HCT116 (cell line): ENCODE measurements around the gene IZUMO4. TPM values are rescaled to one million over a fixed set of nuclear protein-coding genes. Genes with fewer than 3 reads are reported as not detected.

Experiments used
- ATAC-seq: fragments of 200-7000 bp; cut with Tn5 transposase; 2 replicates; pipeline ENCODE4 v1.9.1; 2020; ENCODE audit warnings: mild to moderate bottlenecking, moderate library complexity
- BruUV-seq: library from RNA; stranded (reverse); fragments of 400-500 nt; replicated peaks from 2 replicates; lab custom pipeline; 2021; lab: Mats Ljungman, UMichigan
- CTCF ChIA-PET: fragments of 300-600 bp; sonication (Branson Sonifier 250); formaldehyde crosslinking; loops from one replicate; lab custom pipeline; 2021; ENCODE audit warnings: antibody characterized with exemption; lab: Charles Lee
- POLR2A ChIA-PET: fragments of 300-600, 350-600 bp; sonication (Branson Sonifier 250); formaldehyde crosslinking; loops from one replicate; lab custom pipeline; 2021; ENCODE audit warnings: antibody characterized with exemption; lab: Charles Lee
- RAD21 ChIA-PET, 2 experiments: fragments of 300-600 bp; sonication (Branson Sonifier 250); formaldehyde crosslinking; loops; one replicate each; lab custom pipeline; 2023; ENCODE audit warnings: low total read pairs in 2 of 2; ENCODE audit not compliant: uncharacterized antibody in 2 of 2, unreplicated experiment in 2 of 2, low non-redundant PET in 1 of 2; lab: Charles Lee
- DNase-seq: peaks from one replicate; pipeline ENCODE4 v3.0.0-alpha.2; 2010; ENCODE audit warnings: low read depth, low spot score
- H2AFZ ChIP-seq: fragments of 200-600 bp; shearing (Covaris generic), sonication (generic); 2 replicates; pipeline ENCODE4 v1.6.1; 2017; ENCODE audit warnings: low read depth, mixed run types, mixed read lengths, antibody characterized with exemption, low read length; ENCODE audit not compliant: poor library complexity, severe bottlenecking
- H3K27ac ChIP-seq: 2 replicates; pipeline ENCODE4 v1.5.1; 2012; ENCODE audit warnings: low read depth, low read length
- H3K27me3 ChIP-seq: fragments of 200-600 bp; sonication (generic); 2 replicates; pipeline ENCODE4 v1.6.1; 2016; ENCODE audit warnings: mixed run types, low read length, mixed read lengths; ENCODE audit not compliant: insufficient read depth
- H3K36me3 ChIP-seq, 2 experiments: fragments of 200-500 bp in 1 of 2; fragments of 200-600 bp in 1 of 2; sonication (Bioruptor generic) in 1 of 2; sonication (generic) in 1 of 2; 2 replicates each; pipeline versions ENCODE4 v1.5.1 to v1.6.1; 2014 to 2016; ENCODE audit warnings: low read length in 2 of 2, inconsistent platforms in 1 of 2, mixed read lengths in 1 of 2, mixed run types in 1 of 2; ENCODE audit not compliant: insufficient read depth in 2 of 2, control insufficient read depth in 1 of 2
- H3K4me1 ChIP-seq, 2 experiments: fragments of 200-600 bp in 1 of 2; sonication (generic) in 1 of 2; 2 replicates each; pipeline versions ENCODE4 v1.5.1 to v1.6.1; 2012 to 2017; ENCODE audit warnings: low read length in 2 of 2, inconsistent platforms in 1 of 2, mild to moderate bottlenecking in 1 of 2, mixed read lengths in 1 of 2, mixed run types in 1 of 2, moderate library complexity in 1 of 2; ENCODE audit not compliant: insufficient read depth in 2 of 2, control insufficient read depth in 1 of 2
- H3K4me2 ChIP-seq: fragments of 200-600 bp; sonication (generic); 2 replicates; pipeline ENCODE4 v1.6.1; 2017; ENCODE audit warnings: mixed run types, low read length, mixed read lengths
- H3K4me3 ChIP-seq, 2 experiments: fragments of 200-600 bp in 1 of 2; sonication (generic) in 1 of 2; replicated peaks in 1 of 2; 2 replicates each; pipeline ENCODE4 v1.5.1; 2011 to 2016; ENCODE audit warnings: low read length in 2 of 2, control low read depth in 1 of 2, low read depth in 1 of 2, mild to moderate bottlenecking in 1 of 2, mixed read lengths in 1 of 2, mixed run types in 1 of 2
- H3K79me2 ChIP-seq: fragments of 200-600 bp; sonication (generic); 2 replicates; pipeline ENCODE4 v1.6.1; 2017; ENCODE audit warnings: mild to moderate bottlenecking, mixed run types, low read length, moderate library complexity, mixed read lengths; ENCODE audit not compliant: insufficient read depth
- H3K9ac ChIP-seq: fragments of 200-600 bp; sonication (generic); 2 replicates; pipeline ENCODE4 v1.6.1; 2016; ENCODE audit warnings: low read length, mixed read lengths
- H3K9me2 ChIP-seq: fragments of 200-600 bp; sonication (generic), shearing (Covaris generic); 2 replicates; pipeline ENCODE4 v1.6.1; 2017; ENCODE audit warnings: mixed run types, mild to moderate bottlenecking, moderate library complexity; ENCODE audit not compliant: insufficient read depth
- H3K9me3 ChIP-seq, 2 experiments: fragments of 200-500 bp in 1 of 2; fragments of 200-600 bp in 1 of 2; sonication (Bioruptor generic) in 1 of 2; sonication (generic) in 1 of 2; 2 replicates each; pipeline ENCODE4 v1.6.1; 2014 to 2017; ENCODE audit warnings: low read length in 2 of 2, mixed read lengths in 2 of 2, inconsistent platforms in 1 of 2, low read depth in 1 of 2, mild to moderate bottlenecking in 1 of 2, mixed run types in 1 of 2, moderate library complexity in 1 of 2; ENCODE audit not compliant: control insufficient read depth in 1 of 2, insufficient read depth in 1 of 2
- H4K20me1 ChIP-seq: fragments of 200-600 bp; sonication (generic), shearing (Covaris generic); 2 replicates; pipeline ENCODE4 v1.6.1; 2017; ENCODE audit warnings: mixed run types, mild to moderate bottlenecking, moderate library complexity; ENCODE audit not compliant: insufficient read depth
- CEBPB ChIP-seq: IDR thresholded peaks from 2 replicates; pipeline ENCODE4 v1.6.1; 2012; ENCODE audit warnings: low read depth
- EZH2 ChIP-seq: fragments of 200-600 bp; sonication (generic); IDR thresholded peaks from 2 replicates; pipeline ENCODE4 v1.6.1; 2017; ENCODE audit warnings: antibody characterized with exemption, mixed run types
- EZH2phosphoT487 ChIP-seq: fragments of 200-600 bp; IDR thresholded peaks from 2 replicates; pipeline ENCODE4 v1.6.1; 2018; ENCODE audit warnings: antibody characterized with exemption, borderline replicate concordance
- JUND ChIP-seq: IDR thresholded peaks from 2 replicates; pipeline ENCODE4 v1.6.1; 2012
- POLR2A ChIP-seq: IDR thresholded peaks from 2 replicates; pipeline ENCODE4 v1.7.0; 2011; ENCODE audit warnings: borderline replicate concordance; ENCODE audit not compliant: insufficient read depth, insufficient read length; ENCODE audit errors: extremely low read depth
- SIN3A ChIP-seq: IDR thresholded peaks from 2 replicates; pipeline ENCODE4 v1.6.1; 2012; ENCODE audit warnings: low read depth
- SRF ChIP-seq: IDR thresholded peaks from 2 replicates; pipeline ENCODE4 v1.6.1; 2012; ENCODE audit warnings: low read depth
- ZNF274 ChIP-seq: fragments of 200-500 bp; sonication (Bioruptor generic); IDR thresholded peaks from 2 replicates; pipeline ENCODE4 v1.6.1; 2014; ENCODE audit warnings: mild to moderate bottlenecking, low read depth, low read length, inconsistent platforms
- intact Hi-C: fragments of 100-400 bp; cut with micrococcal nuclease; formaldehyde crosslinking; loops from 2 replicates; pipeline ENCODE4 v1.10.0; 2022
- total RNA-seq: library from RNA; stranded (reverse); gene quantifications from one replicate; pipeline ENCODE4 v1.2.1, GENCODE V29; 2021; ENCODE audit not compliant: unreplicated experiment

IZUMO4 gene
- total RNA-seq, 1 experiment from 2014 or later, result 6.1 TPM

DNA sequence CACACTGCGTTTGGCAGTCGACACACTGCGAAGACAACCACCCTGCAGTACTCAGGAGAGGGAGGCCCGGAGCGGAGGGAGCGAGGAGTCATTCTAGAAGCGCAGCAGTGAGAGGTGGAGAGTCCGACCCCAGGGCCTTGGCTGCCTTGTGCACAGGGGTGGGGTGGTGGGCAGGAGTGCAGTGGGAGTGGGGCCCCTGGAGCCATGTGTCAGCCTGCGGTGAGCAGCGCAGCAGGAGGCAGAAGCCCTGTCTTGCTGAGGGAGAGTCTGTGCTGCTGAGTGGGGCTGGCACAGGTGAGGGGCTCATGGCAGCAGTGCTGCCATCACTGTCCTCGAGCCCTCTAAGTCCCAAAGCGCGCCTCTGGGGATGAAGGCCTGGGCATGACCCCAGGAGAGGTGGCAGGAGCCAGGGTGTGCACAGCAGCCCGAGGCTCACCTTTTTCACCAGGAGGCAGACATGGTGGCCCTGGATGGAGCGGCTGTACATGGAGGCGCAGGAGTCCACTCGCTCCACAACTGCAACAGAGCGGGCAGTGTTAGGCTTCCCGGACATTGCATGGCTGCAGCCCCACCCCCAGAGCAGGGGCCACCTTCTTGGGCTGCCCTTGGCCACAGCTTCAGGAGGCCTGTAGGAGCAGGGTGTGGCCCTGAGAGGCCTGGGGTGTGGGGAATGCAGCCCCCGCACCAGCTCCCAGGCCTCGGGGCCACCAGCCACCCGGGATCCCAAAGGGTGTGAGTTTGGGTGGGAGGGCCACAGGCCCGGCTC, 11.7 kb downstream of the IZUMO4 start:
- DNase-seq (no peak), ATAC-seq (no peak)
- H2AFZ ChIP-seq, result no peak overlapping the region
- intact Hi-C loops, result no loop called here
- CTCF ChIA-PET, result no interaction called here
- no peaks in the 10 kb centered on the region for H3K4me1 ChIP-seq
- POLR2A ChIA-PET, result no interaction called here
- H3K4me3 ChIP-seq, result no peak overlapping the region
- TF ChIP-seq EZH2phosphoT487, result no peak
- TF ChIP-seq POLR2A, result no peak
- TF ChIP-seq JUND, result no peak
- TF ChIP-seq SRF, result no peak
- TF ChIP-seq EZH2, result no peak
- TF ChIP-seq SIN3A, result no peak
- no peak for TF ChIP-seq CEBPB
- no peak overlapping the region for H3K27ac ChIP-seq
- RAD21 ChIA-PET, result no interaction called here
- H3K9me3 ChIP-seq, result no peaks in the 10 kb centered on the region; a peak in 1 of 4 replicates
- no peak overlapping the region for H3K4me2 ChIP-seq
- no TSS peak for BruUV-seq
- no peaks in the 10 kb centered on the region for H4K20me1 ChIP-seq
- no peak overlapping the region for H3K9ac ChIP-seq
- H3K27me3 ChIP-seq, result no peaks in the 10 kb centered on the region
- peaks cover 17% of the 10 kb centered on the region; the same call in 1 of the 2 replicates for H3K79me2 ChIP-seq
- no peaks in the 10 kb centered on the region for H3K9me2 ChIP-seq
- H3K36me3 ChIP-seq, result peaks cover 34 to 52% of the 10 kb centered on the region in 2 experiments; a peak in 3 of 4 replicates

DNA sequence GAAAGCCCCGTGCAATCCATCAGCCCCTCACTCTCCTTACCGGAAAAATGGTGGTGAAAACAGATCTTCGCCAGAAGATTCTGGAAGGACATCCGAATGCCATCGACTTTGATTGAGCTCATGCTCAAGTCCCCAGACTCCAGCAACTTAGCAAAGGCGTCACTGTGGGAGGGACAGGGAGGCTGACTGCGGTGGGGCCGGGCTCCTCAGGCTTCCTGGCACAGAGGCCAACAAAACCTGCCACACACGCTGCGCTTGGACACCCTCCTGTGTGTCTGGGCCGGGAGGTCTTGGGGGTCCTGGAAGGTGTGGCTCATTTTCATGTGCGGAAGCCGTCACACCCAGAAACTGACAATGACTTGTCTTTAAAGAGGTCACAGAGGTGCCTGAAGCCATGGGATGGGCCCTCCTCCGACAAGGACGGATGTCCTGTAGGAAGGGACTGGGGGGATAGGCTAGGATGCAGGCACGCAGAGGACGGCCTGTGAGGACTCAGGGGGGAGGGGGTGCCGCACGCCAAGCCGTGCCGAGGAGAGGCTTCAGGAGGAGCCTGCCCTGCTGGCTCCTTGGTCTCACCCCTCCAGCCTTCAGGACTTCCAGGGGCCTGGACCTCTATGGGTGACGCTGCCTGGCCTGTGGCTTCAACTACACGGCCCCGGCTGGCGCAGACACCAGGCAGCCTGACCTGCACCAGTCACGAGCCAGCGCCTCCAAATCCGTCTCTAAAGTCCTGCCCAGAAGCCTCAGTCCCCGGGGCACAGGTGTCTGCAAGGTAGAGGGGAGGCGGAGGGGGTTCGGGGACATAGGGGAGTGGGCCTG, 12.5 kb downstream of the IZUMO4 start:
- Histone ChIP-seq H3K4me3 (no peak overlapping the region), H3K36me3 (peaks cover 38 to 55% of the 10 kb centered on the region in 2 experiments; a peak in 3 of 4 replicates), H3K4me2 (no peak overlapping the region), H3K9me2 (no peaks in the 10 kb centered on the region), H3K4me1 (no peaks in the 10 kb centered on the region), H2AFZ (no peak overlapping the region), H3K79me2 (peaks cover 9% of the 10 kb centered on the region; the same call in 1 of the 2 replicates), H3K9me3 (no peaks in the 10 kb centered on the region; a peak in 1 of 4 replicates), H3K9ac (no peak overlapping the region), H3K27me3 (no peaks in the 10 kb centered on the region), H4K20me1 (no peaks in the 10 kb centered on the region), H3K27ac (no peak overlapping the region)
- no TSS peak for BruUV-seq
- POLR2A ChIA-PET, result no interaction called here
- RAD21 ChIA-PET, result no interaction called here
- DNase-seq (no peak), ATAC-seq (no peak)
- TF ChIP-seq ZNF274, result no peak
- CTCF ChIA-PET, result no interaction called here
- intact Hi-C loops, result no loop called here
